Caki2 (cell line): ENCODE results near the gene PTTG2. TPM values are rescaled to one million over a fixed set of nuclear protein-coding genes. Genes with fewer than 3 reads are reported as not detected.
"Not testable (repeated sequence)": the region's sequence is repeated elsewhere in the genome, so short reads cannot be mapped to it uniquely, and the experiment has no call there.

ENCODE experiments used
- DNase-seq: peaks from one replicate; pipeline ENCODE4 v3.0.0-alpha.2; 2015; ENCODE audit warnings: low read depth
- in situ Hi-C: cut with HindIII; loops from 2 replicates; pipeline ENCODE4 v1.10.0; 2016; ENCODE audit warnings: low sequenced_read_pairs, low pct_unique_long_range_greater_than_20kb, mixed read lengths
- total RNA-seq: library from RNA; depleted of rRNA; stranded (reverse); fragments of >200 nt; shearing (Covaris generic); gene quantifications from 2 replicates; pipeline ENCODE4 v1.2.3, GENCODE V29; 2014; ENCODE audit warnings: low replicate concordance; rRNA removed

Gene PTTG2
- not detected in 2 replicates for total RNA-seq

- in situ Hi-C loops = no loop called here
- DNase-seq = no peak
Measured at GRCh38 chr4:37960098-37960497, at the start of gene PTTG2. TSS of gene PTTG2 (plus strand) at chr4:37960398. CDS start at chr4:37960435, 37 bp downstream.

GRCh38 chr4:37914539-37914938, 45.7 kb upstream of the PTTG2 start:
- no peak for DNase-seq
- in situ Hi-C loops = no loop called here

GRCh38 chr4:37917388-37917787, 42.8 kb upstream of the PTTG2 start:
- in situ Hi-C loops = no loop called here
- DNase-seq = no peak

- in situ Hi-C loops = no loop called here
- no peak for DNase-seq
Measured at GRCh38 chr4:37918653-37919052, 41.5 kb upstream of the PTTG2 start.

- no peak for DNase-seq
- in situ Hi-C loops = no loop called here
Measured at GRCh38 chr4:37922328-37922727, 37.9 kb upstream of the PTTG2 start.

GRCh38 chr4:37923089-37923488, 37.1 kb upstream of the PTTG2 start:
- in situ Hi-C loops, DNase-seq: not testable (repeated sequence)

GRCh38 chr4:37924946-37925345, 35.3 kb upstream of the PTTG2 start:
- in situ Hi-C loops = no loop called here
- no peak for DNase-seq

GRCh38 chr4:37927434-37927833, 32.8 kb upstream of the PTTG2 start:
- in situ Hi-C loops = no loop called here
- no peak for DNase-seq

GRCh38 chr4:37928426-37929416, 31.5 kb upstream of the PTTG2 start:
- in situ Hi-C loops = no loop called here
- DNase-seq = no peak

GRCh38 chr4:37934096-37934495, 26.1 kb upstream of the PTTG2 start:
- no peak for DNase-seq
- in situ Hi-C loops = no loop called here

GRCh38 chr4:37934609-37935008, 25.6 kb upstream of the PTTG2 start:
- in situ Hi-C loops = no loop called here
- no peak for DNase-seq

- DNase-seq = no peak
- in situ Hi-C loops = no loop called here
Measured at GRCh38 chr4:37935026-37935425, 25.2 kb upstream of the PTTG2 start.

GRCh38 chr4:37936889-37937498, 23.2 kb upstream of the PTTG2 start:
- DNase-seq = no peak

GRCh38 chr4:37938208-37938607, 22.0 kb upstream of the PTTG2 start:
- in situ Hi-C loops = no loop called here
- no peak for DNase-seq

More at GRCh38 chr4:37936889-37937498, 23.2 kb upstream of the PTTG2 start:
- in situ Hi-C loops = no loop called here

- DNase-seq = no peak
- in situ Hi-C loops = no loop called here
Measured at GRCh38 chr4:37946503-37947179, 13.6 kb upstream of the PTTG2 start.

GRCh38 chr4:37948542-37948941, 11.7 kb upstream of the PTTG2 start:
- DNase-seq = no peak
- in situ Hi-C loops = no loop called here

- in situ Hi-C loops = no loop called here
Measured at GRCh38 chr4:37949636-37950426, 10.4 kb upstream of the PTTG2 start.

More at GRCh38 chr4:37949636-37950426, 10.4 kb upstream of the PTTG2 start:
- DNase-seq = no peak
